ENCODE measurements around the gene LBX1.

The LBX1 gene, protein sequence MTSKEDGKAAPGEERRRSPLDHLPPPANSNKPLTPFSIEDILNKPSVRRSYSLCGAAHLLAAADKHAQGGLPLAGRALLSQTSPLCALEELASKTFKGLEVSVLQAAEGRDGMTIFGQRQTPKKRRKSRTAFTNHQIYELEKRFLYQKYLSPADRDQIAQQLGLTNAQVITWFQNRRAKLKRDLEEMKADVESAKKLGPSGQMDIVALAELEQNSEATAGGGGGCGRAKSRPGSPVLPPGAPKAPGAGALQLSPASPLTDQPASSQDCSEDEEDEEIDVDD

DNA sequence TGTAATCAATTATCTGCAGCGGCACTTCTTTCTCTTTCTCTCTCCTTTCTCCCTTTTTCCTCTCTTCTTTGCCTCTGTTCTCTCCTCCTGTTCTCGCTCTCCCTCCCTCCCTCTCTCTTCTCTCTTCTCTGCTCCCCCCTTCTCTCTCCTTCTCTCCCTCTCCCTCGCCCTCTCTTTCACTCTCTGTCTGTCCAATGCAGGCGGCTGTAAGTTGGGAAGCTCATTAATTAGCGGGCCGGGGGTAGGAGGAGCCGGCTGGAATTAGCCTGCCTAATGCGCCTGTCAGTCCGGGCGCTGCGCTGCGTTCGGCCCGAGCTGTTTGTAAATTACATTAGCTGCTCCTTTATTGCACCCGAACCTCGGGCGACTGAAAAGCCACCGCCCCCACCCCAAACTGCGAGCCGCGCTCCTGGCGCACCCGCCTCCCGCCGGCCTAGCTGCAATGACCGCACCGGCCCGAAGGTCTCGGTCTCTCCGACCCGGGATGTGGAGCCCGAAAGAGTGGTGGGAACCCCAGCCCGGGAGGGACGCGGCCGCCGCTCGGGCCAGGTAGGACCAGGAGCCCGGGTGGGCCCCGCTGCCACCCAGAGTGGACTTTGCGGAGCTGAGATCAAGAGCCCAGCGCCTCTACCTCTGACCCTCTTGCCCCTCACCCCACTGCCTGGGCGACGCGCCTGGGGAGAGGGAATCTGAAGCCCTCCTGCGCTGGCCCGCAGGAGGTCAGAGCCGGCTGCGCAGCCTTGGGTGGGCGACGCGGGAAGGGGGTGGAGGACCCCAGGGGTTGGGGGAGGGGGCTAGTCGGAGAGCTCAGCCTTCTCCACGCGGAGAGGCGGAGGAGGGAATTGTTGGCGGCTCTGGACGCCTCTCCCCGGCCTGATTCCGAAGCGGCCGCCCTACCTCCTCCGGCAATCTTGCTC is at the start of gene LBX1:
Gene LBX1 (minus strand): TSS at position 198 of the 917 bp plus-strand sequence. CDS start 648 bp downstream, outside the sequence.
- no peak for DNase-seq (ENCODE audit: low read depth)

DNA sequence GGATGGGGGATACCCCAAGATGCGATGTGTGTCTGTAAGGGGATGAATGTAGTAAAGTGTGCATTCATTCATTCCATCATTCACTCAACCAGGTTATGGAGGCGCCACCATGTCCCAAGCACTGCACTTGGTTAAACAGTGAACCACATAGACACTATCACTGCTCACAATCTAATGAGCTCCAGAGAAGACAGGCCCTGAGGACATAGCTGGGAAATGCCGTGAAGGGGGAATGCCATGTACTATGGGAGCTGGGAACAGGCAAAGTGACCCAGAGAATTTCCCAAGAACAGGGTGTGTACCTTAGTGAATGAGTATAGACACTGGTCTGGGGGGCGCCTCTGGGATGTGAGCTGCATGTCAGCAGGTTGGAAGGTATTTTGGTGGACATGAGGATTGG is 44.5 kb upstream of the LBX1 start:
- DNase-seq (ENCODE audit: low read depth): no peak

DNA sequence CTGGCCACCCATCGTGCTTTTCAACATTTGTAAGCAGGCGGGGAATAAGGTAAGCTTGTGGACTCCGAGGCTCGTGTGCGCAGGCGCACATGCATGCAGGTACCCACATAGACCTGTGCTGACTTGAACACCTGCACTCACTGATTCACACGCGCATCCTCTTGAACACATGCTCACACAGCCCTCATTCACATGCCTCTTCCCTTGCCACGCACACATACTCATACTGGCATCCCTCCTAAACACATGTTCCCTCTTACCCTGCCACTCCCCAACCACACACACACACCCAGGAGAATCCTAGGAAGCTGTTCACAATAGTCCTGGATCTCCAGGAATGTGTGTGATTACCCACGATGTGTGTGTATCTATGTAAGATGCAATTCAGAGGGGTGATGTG is 44.1 kb upstream of the LBX1 start:
- no peak for DNase-seq (ENCODE audit: low read depth)

DNA sequence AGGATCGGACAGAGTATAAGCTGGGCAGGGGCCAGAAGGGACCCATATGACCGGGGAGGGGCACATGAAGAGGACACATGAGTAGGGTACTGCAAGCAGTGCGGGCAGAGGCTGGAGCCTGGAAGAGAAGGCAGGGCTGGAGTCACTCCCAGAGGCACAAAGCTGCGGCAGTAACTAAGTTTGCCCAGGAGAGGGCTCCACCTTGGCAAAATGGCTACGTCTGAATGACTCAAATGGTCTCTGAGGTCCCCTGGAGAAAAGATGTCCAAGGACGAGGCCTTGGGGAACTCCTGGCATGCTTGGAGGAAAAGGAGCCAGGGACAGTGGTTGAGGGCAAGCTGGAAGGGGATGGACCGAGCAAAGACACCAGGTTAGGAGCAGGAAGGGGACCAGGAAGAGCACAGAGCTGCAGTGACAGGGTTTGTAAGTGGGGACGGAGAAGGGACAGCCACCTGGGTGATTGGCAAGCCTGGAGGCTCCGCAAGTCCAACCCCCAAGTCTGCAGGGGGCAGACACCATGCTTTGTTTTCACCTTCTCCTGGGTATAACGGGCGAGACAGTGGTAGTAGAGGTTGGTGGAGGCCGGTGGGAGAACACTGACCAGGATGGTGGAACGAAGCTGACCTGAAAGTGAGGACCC is 43.1 kb upstream of the LBX1 start:
- DNase-seq (ENCODE audit: low read depth): peak; percentile 54

DNA sequence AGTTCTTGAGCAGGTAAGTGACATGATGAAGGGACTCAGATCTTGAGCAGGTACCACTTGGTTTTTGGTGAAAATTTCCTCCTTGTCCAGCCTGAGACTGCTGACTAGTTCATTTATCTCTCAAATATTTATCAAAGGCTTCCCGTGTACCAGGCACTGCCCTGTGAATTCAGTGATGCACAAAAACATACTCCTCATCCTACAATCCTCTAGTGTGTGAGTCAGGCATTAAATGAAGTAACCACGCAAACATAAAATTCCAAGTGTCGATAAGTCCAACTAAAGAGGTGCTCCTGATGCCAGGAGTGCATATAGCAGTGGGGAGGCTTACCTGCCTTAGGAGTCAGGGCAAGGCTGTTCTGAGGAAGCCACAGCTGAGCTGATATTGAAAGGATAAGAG is 41.5 kb upstream of the LBX1 start:
- no peak for DNase-seq (ENCODE audit: low read depth)

DNA sequence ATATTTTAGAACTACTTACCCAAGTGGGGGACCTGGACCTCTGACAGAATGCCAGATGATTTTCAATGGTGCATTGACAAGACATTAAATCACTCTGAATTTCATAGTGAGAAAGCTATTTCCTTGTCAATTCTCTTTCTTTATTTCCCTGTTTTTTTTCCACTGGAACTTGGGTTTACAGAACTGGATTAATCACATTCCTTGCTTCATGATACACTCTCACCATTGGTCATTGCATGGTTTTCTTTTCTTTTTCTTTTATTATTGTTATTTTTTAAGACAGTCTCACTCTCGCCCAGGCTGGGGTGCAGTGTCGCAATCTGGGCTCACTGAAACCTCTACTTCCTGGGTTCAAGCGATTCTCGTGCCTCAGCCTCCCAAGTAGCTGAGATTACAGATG is 38.5 kb upstream of the LBX1 start:
- DNase-seq (ENCODE audit: low read depth): no peak

DNA sequence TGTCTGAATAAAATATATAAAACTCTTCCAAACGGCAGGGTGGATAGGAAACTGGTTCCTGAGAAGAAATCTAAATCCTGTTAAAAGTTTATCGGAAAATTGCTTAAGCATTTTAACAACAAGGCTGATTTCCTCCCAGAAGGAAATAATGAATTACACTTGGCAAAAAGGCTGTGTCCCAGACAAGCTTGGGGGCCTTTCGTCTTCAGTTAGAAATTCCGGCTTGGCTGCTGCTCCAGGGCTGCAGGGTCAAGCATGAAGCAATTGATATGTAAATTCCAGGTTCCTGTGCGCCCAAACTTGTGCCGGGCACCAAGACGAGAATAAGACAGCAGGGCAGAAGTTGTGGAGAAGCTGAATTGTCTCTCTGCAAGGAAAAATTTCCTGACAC is 38.0 kb upstream of the LBX1 start:
- no peak for DNase-seq (ENCODE audit: low read depth)

DNA sequence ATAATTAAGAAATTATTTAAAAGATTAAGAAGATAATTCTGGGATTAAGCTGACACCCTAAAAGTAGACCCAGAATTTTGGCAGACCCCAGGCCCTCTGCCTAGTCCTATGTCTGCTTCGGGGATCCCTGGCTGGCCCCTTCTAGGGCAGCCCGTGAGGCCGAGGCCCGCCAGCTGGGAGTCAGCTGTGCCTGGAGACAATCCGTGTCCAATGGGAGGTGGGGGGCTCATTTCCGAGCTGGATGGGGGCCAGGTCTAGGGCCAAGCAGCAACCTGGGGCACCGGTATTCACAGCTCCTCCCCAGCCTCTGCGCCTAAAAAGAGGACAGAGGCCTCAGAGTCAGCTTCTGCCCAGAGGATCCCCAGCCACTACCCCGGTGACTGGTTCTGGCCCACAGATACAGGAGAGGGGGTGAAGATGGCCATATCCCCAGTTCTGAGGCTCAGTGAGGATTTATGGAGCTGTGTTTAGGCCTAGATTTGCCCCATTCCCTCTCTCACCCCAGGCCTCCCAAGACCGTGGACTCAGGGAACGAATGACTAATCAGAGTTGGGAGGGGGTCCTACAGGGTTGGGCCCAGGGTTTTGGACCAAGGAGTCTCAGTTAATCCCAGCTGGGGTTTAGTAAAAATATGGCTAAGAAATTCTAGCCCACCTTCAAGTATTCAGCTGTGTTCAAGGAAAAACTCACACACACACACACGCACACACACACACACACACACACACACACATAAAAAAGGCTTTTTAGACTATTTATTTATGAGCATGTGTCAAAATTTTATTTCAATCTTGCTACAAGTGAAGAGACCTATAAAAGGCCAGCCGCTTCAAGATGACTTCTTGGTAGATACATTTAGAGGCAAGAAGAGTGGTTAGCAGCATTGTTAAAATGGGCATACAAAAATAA is 37.4 kb upstream of the LBX1 start:
- DNase-seq (ENCODE audit: low read depth): no peak

DNA sequence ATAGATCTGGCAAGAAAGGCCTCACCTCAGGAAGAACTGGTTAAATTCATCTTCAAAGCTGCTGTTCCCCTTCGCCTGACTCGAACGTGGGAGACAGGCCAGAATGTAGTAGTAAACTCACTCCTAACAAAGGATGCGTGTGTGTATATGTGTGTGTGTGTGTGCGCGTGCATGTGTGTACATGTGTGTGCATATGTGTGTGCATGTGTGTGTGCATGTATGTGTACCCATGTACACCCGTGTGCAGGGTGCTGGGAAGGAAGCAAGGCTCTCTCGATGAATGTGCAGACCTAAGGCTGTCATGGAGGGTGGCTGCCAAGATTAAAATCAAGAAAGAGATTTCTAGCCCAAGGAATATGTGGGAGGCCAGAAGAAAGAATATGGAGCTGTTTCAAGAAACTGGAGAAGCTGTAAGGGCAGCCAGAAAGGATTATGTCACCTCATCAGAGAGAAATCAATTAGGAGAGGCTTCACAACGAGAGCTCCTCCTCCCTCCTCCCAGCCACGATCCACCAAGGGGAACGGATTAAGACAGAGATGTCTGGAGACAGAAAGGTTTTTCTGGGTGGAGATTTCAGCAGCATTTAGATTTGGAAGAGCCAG is 34.0 kb upstream of the LBX1 start:
- no peak for DNase-seq (ENCODE audit: low read depth)

DNA sequence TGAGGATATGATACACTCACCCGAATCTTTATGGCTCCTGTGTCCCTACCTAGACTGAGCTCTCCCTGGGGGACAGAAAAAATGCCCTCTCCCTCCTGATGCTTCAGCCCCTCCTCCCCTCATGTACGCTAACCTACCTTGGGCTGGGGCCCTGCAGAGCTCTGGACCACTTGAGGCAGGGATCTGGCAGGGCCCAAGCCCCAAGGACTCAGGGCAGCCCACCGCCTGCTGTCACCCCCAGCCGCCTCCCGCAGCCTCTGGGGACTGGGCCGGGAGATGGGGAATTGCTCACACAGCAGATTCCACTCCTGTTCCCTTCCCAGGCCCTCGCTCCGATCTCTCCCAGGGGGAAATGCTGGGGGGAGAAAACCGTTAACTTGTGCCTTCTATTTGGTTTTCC is 32.9 kb upstream of the LBX1 start:
- no peak for DNase-seq (ENCODE audit: low read depth)

DNA sequence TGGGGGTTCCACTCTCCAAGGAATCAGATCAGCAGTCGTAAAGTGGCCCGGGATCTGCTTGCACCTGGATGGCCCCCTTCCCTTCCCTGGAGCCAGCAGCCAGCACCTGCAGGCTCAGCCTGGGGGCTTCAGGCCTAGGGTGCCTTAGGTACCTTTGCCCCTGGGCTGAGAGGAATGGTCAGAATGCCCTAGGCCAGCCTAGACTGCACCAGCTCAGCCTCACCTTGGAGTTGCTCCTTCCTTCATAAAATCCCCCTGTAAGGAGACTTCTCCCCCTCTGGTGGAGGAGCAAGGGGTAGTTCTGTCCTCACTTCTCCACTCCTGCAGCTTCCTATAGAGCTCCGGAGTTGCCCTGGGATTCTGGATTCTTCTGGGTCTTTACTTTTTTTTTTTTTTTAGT is 32.4 kb upstream of the LBX1 start:
- DNase-seq (ENCODE audit: low read depth): no peak

DNA sequence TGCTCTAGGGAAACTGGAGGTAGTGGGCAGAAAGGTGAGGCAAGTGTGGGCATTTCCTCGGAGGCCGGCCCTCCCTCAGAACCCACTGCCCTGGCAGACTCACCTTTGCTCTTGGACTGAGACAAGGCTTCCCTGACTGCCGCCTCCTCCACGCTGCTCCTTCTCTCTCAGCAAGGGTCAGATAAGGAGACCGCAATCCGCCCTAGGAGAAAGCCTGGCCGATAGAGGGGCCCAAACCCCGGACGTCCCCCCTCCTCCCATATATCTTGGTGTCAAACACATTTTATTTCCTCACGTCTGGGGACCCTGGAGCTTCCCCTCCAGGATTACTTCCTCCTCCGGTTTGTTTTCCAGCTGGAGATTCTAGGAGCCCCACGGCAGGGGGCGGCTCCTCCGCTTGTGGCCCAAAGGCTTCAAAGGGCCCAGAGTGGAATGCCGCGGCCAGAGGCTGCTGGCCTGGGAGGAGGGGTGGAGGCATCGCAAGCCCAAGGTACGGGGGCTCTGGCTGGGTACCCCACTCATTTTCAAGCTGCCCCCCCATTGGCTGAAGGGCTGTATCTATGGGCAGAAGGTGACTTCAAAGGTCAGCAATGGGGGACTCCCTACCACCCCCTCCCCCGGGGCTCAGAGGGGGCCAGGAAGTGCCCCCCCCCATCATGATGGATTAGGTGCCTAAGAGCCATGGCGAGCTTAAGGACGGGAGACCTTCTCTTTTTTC is 31.7 kb upstream of the LBX1 start:
- no peak for DNase-seq (ENCODE audit: low read depth)

DNA sequence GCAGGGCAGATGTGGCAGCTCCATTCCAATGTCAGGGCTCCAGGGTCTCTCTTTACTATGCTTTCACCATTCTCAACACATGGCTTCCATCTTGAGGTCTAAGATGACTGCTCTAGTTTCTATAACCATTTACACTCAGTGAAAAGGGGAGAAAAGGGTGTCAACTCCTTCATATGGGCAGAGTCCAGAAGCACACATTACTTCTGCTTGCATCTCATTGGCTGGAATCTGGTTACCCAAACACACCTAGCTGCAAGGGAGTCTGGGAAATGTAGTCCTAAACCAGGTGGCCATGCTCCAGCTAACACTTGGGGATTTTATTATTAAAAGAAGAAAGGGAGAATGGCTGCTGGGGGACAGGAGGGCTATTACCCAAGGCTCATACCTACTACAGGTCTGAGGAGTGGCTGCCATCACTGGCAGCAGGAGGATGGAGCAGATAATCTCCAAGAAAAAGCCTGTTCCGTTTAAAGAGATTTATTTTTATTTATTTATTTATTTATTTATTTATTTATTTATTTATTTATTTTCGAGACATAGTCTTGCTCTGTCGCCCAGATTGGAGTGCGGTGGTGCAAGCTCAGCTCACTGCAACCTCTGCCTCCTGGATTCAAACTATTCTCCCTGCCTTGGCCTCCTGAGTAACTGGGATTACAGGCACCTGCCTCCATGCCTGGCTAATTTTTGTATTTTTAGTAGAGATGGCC is 29.1 kb upstream of the LBX1 start:
- no peak for DNase-seq (ENCODE audit: low read depth)

DNA sequence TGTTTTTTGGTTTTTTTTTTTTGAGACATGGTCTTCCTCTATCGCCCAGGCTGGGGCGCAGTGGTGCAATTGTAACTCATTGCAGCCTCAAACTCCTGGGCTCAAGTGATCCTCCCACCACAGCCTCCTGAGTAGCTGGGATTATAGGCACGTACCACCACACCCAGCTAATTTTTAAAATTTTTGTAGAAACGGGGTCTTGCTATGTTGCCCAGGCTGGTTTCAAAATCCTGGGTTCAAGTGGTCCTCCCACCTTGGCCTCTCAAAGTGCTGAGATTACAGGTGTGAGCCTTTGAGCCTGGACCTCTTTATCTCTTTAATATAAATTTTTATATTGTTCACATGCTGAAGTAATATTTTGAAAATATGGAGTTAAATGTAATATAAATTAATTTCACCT is 28.2 kb upstream of the LBX1 start:
- no peak for DNase-seq (ENCODE audit: low read depth)

DNA sequence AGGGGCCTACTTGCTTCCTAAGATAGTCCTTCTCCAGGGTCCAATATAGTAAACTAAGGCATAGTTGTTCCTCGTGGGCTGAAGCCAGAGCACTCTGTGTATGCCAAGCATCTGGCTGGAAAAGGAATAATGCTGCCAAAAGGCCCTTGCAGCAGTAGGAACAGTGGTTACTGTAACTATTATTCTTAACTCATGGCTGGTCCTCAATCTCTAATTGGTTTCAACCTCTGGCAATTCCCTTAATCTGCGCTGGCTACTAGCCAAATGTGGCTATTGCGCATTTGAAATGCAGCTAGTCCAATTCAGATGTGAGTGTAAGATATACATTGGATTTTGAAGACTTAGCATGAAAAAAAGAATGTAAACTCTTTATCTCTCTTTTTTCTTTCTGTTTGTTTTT is 27.8 kb upstream of the LBX1 start:
- DNase-seq (ENCODE audit: low read depth): no peak

DNA sequence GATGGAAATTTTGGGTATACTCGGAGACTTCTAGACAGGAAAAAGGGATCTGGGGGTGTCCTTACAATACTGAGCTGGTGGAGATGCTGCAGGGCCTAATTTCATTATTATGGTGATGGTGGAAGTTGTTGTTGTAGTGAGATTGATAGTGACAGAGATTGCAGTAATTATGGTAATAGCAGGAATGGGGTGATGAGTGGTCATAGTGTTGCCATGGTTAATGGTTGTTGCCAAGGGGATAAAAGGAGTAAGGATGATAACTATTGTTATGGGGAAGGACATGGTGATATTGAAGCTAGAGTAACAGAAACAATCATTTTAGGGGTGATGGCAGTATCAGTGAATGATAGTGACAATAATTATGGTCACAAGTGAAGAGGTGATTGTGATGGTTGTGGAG is 27.1 kb upstream of the LBX1 start:
- no peak for DNase-seq (ENCODE audit: low read depth)

DNA sequence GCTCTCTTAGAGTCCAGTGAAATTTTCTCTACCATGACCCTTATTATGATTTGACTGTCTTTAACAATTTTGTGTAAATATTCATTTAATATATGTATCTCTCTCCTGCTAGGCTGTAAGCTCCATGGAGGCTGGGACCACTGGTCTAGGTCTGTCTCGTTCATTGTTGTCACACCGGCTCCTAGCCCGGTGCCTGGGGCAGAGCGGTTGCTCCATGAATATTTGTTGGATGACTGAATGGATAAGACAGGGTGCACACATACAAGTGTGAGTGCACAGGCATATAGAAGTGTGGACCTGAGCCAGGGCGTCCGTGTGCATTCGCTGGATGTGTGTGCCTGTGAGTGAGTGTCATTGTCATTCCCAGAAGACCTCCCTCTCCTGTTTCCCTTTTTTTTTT is 20.9 kb upstream of the LBX1 start:
- no peak for DNase-seq (ENCODE audit: low read depth)

DNA sequence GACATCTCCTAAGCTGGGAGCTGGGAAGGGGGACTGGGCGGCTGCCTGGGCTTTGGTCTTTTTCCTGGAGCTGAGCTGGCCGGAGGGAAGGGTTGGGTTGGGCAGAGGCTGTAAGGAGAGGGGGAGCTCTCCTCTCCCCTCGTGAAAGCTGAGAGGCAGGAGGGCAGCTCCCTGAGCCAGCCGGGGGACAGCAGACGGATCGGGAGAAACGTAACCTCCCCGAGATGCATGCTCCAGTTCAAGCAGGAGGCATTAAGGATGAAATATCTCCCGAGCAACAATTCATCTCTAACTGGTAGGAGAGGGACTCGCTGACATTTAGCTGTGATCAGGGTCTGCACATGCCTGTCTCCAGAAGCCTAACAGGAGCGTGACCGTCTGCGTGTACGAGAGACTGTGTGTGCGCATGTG is 19.9 kb upstream of the LBX1 start:
- no peak for DNase-seq (ENCODE audit: low read depth)

DNA sequence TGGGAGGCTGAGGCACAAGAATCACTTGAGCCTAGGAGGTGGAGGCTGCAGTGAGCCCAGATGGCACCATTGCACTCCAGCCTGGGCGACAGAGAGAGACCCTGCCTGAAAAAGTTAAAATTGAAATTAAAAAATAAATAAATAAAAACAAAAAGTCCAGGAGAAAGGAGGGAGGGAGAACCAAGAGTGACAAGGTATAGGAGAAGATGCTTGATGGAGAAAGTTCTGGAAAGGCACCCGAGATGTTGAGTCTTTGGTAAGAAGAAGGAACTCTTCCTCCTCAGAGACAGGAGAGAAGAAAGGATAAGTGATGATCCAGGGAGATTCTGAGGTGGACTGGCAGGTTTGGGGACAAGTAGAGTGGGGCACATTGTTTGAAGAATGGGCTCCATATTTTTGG is 17.4 kb upstream of the LBX1 start:
- no peak for DNase-seq (ENCODE audit: low read depth)

DNA sequence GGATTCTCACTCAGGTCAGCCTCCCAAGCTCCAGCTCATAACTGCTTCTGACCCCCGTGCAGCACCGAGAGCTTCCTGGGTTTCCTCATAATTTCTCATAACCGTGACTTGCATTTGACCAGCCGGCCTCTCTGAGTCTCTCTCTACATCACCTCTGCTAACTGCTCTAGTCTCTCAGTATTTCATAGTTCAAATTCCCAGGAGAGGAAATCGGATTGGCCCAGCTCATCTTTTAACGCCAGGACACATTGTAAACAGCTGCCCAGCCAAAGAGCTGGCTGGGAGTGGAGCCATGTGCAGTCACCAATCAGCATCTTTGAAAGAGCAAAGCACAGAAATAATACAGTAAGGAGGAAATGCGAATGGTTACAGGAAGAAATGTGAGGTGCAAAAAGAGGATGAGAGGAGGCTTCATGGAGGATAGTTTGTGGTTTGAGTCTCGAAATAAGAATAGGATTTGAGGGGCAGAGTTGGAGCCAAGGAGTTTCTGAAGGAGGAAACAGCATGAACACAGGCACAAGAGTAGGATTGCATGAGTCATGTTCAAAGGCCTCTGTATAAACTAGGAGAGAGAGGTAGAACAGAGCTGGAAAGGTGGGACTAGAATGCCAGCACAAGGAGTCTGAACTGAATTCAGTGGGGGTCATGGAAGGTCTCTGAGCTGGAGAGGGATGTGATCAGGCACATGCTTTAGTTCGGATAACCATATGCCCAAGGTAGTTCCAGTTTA is 15.2 kb upstream of the LBX1 start:
- DNase-seq (ENCODE audit: low read depth): no peak
